Peyer's patch (tissue), 4 donors: ENCODE measurements around the gene UBE2E1.

Source experiments
- POLR2A ChIP-seq, 2 donors: fragments of 450-650 bp; IDR thresholded peaks; one replicate each; pipeline ENCODE4 v1.5.1; 2017; ENCODE audit warnings: antibody characterized with exemption in 2 of 2, mild to moderate bottlenecking in 2 of 2, moderate library complexity in 2 of 2
- TF ChIP-seq, protein P1 (sequence below), 6 experiments: fragments of 450-650 bp in 4 of 6; fragments of 200-600 bp in 2 of 6; sonication (generic) in 1 of 6; IDR thresholded peaks; one replicate each; pipeline ENCODE4 v1.5.1; 2017 to 2019; ENCODE audit warnings: antibody characterized with exemption in 6 of 6, mild to moderate bottlenecking in 3 of 6, moderate library complexity in 1 of 6

DNA sequence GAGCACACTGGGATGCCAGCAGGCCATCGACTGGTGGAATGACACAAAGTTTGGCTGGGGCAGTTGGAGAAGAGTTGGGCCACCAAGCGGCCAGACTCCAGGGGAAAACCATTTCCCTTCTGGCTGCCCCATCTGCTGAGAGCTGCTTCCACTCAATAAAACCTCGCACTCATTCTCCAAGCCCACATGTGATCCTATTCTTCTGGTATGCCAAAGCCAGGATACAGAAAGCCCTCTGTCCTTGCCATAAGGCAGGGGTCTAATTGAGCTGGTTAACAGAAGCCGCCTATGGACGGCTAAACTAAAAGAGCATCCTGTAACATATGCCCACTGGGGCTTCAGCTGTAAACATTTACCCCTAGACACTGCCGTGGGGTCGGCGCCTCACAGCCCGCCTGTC, 55.9 kb downstream of the UBE2E1 start:
- no peak for TF ChIP-seq POLR2A (IDR thresholded peaks at IDR 0.05)
- TF ChIP-seq, protein P1, sequence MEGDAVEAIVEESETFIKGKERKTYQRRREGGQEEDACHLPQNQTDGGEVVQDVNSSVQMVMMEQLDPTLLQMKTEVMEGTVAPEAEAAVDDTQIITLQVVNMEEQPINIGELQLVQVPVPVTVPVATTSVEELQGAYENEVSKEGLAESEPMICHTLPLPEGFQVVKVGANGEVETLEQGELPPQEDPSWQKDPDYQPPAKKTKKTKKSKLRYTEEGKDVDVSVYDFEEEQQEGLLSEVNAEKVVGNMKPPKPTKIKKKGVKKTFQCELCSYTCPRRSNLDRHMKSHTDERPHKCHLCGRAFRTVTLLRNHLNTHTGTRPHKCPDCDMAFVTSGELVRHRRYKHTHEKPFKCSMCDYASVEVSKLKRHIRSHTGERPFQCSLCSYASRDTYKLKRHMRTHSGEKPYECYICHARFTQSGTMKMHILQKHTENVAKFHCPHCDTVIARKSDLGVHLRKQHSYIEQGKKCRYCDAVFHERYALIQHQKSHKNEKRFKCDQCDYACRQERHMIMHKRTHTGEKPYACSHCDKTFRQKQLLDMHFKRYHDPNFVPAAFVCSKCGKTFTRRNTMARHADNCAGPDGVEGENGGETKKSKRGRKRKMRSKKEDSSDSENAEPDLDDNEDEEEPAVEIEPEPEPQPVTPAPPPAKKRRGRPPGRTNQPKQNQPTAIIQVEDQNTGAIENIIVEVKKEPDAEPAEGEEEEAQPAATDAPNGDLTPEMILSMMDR (IDR thresholded peaks at IDR 0.05): no peak
